Esophagus squamous epithelium (tissue), 5 donors: ENCODE results near the gene KIF22. TPM values are rescaled to one million over a fixed set of nuclear protein-coding genes. Genes with fewer than 3 reads are reported as not detected.
"Not testable (repeated sequence)": the region's sequence is repeated elsewhere in the genome, so short reads cannot be mapped to it uniquely, and the experiment has no call there.

Source experiments
- DNase-seq: peaks from one replicate; lab custom pipeline; 2025; lab: John Stamatoyannopoulos, UW
- H3K27ac ChIP-seq, 4 donors: fragments of 200-600 bp; sonication (generic); one replicate each; pipeline ENCODE4 v1.5.1; 2016 to 2019; ENCODE audit warnings: mild to moderate bottlenecking in 1 of 4
- H3K27me3 ChIP-seq, 4 donors: fragments of 200-600 bp; sonication (generic); 1 replicate in 3 of 4; 2 replicates in 1 of 4; pipeline versions ENCODE4 v1.5.1 to v1.6.0; 2017 to 2021; ENCODE audit warnings: antibody characterized with exemption in 1 of 4
- H3K36me3 ChIP-seq, 3 donors: fragments of 200-600 bp; sonication (generic); one replicate each; pipeline ENCODE4 v1.5.1; 2016 to 2019
- H3K4me1 ChIP-seq, 3 donors: fragments of 200-600 bp; sonication (generic); one replicate each; pipeline ENCODE4 v1.5.1; 2017 to 2019
- H3K4me3 ChIP-seq, 4 donors: fragments of 200-600 bp; sonication (generic); 1 replicate in 3 of 4; 2 replicates in 1 of 4; pipeline ENCODE4 v1.5.1; 2016 to 2019; ENCODE audit warnings: mild to moderate bottlenecking in 2 of 4, moderate library complexity in 1 of 4
- H3K9me3 ChIP-seq, 3 donors: fragments of 200-600 bp; sonication (generic); one replicate each; pipeline ENCODE4 v1.5.1; 2016 to 2019
- CTCF ChIP-seq, 6 experiments: fragments of 450-650 bp in 4 of 6; fragments of 200-600 bp in 2 of 6; sonication (generic) in 2 of 6; IDR thresholded peaks; one replicate each; pipeline ENCODE4 v1.5.1; 2016 to 2019; ENCODE audit warnings: antibody characterized with exemption in 6 of 6, mild to moderate bottlenecking in 4 of 6, moderate library complexity in 4 of 6
- POLR2A ChIP-seq, 4 donors: fragments of 450-650 bp; IDR thresholded peaks; one replicate each; pipeline ENCODE4 v1.6.1; 2017; ENCODE audit warnings: antibody characterized with exemption in 4 of 4, mild to moderate bottlenecking in 4 of 4, moderate library complexity in 3 of 4
- WGBS, 2 donors: methylation state at CpG; one replicate each; pipeline ENCODE4 v1.1.5; 2018; 5-methylcytosine and 5-hydroxymethylcytosine counted together
- intact Hi-C: fragments of 100-400 bp; cut with DNase I; formaldehyde crosslinking; loops from one replicate; pipeline ENCODE4 v1.15.0; 2022
- total RNA-seq, 4 donors: library from RNA; depleted of rRNA; stranded (reverse); fragments of >200 nt; gene quantifications; one replicate each; pipeline ENCODE4 v1.1.0, GENCODE V29; 2016
- donor health status: DM: yes; HTN: yes; CAD: no.

KIF22 gene
- total RNA-seq, 4 donors from 2014 or later = 31.0 to 46.3 (median 37.6) TPM

DNA sequence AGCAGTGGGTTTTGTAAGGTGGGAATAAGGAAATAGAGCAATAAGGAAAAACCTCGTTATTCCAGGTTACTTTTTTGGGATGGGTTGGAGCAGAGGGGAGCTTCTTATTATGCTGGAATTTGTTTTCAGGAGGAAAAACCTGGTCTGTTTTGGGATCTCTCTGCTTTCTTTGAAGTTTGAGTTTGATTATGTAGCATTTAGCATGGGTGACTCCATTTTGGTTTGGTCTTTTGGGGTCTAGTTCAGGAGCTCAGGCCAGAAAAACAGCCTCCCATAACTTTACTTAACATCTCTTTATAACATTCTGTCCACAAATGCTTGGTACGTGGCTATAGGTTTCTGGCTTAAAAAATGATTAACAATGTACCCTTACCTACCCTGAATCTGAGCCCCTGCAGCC, 21.0 kb upstream of the KIF22 start:
- 76 to 85% methylated on average over 2 of the region's 2 CpGs for WGBS, 2 donors
- H3K4me3 ChIP-seq = no peak overlapping the region
- TF ChIP-seq CTCF (IDR thresholded peaks at IDR 0.05) (no peak), POLR2A (IDR thresholded peaks at IDR 0.05) (no peak)
- H3K27me3 ChIP-seq = no peaks in the 10 kb centered on the region
- H3K4me1 ChIP-seq = peaks cover 0 to 4% (median 0%) of the 10 kb centered on the region in 3 donors
- DNase-seq = no peak
- intact Hi-C loops = no loop called here
- H3K27ac ChIP-seq = no peak overlapping the region
- no peaks in the 10 kb centered on the region for H3K36me3 ChIP-seq
- H3K9me3 ChIP-seq = no peaks in the 10 kb centered on the region

- intact Hi-C loops = no loop called here
- H3K36me3 ChIP-seq = no peaks in the 10 kb centered on the region
- TF ChIP-seq POLR2A (IDR thresholded peaks at IDR 0.05) (no peak), CTCF (IDR thresholded peaks at IDR 0.05) (no peak)
- DNase-seq = no peak
- H3K27ac ChIP-seq = no peak overlapping the region
- WGBS, 2 donors = 74 to 78% methylated on average over 7 of the region's 7 CpGs
- H3K27me3 ChIP-seq = no peaks in the 10 kb centered on the region
- no peak overlapping the region for H3K4me3 ChIP-seq
- H3K4me1 ChIP-seq = peaks cover 0 to 2% (median 0%) of the 10 kb centered on the region in 3 donors
- no peaks in the 10 kb centered on the region for H3K9me3 ChIP-seq
Observed at GRCh38 chr16:29770250-29770929, 20.2 kb upstream of the KIF22 start.

GRCh38 chr16:29772330-29772729, 18.2 kb upstream of the KIF22 start:
- H3K27me3 ChIP-seq, intact Hi-C loops, H3K9me3 ChIP-seq, H3K27ac ChIP-seq, DNase-seq, H3K4me1 ChIP-seq, H3K36me3 ChIP-seq, H3K4me3 ChIP-seq: not testable (repeated sequence)
- WGBS, 2 donors = 63 to 81% methylated on average over 5 to 7 of the region's 7 CpGs

GRCh38 chr16:29774730-29775129, 15.8 kb upstream of the KIF22 start:
- no peak for TF ChIP-seq CTCF (IDR thresholded peaks at IDR 0.05)
- TF ChIP-seq POLR2A (IDR thresholded peaks at IDR 0.05) = no peak
- WGBS, 2 donors = 65 to 78% methylated on average over 4 to 5 of the region's 5 CpGs
- no peaks in the 10 kb centered on the region for H3K36me3 ChIP-seq
- DNase-seq = no peak
- H3K27me3 ChIP-seq = peaks cover 0 to 12% (median 0%) of the 10 kb centered on the region in 4 donors
- no peak overlapping the region for H3K27ac ChIP-seq
- no peaks in the 10 kb centered on the region for H3K9me3 ChIP-seq
- no peak overlapping the region for H3K4me3 ChIP-seq
- intact Hi-C loops = no loop called here
- H3K4me1 ChIP-seq = no peaks in the 10 kb centered on the region

GRCh38 chr16:29775742-29776408, 14.7 kb upstream of the KIF22 start:
- Histone ChIP-seq H3K4me1 (no peaks in the 10 kb centered on the region), H3K36me3 (no peaks in the 10 kb centered on the region), H3K27ac (no peak overlapping the region), H3K9me3 (no peaks in the 10 kb centered on the region), H3K4me3 (no peak overlapping the region), H3K27me3 (peaks cover 0 to 20% (median 0%) of the 10 kb centered on the region in 4 donors)
- 60 to 66% methylated on average over 4 of the region's 4 CpGs for WGBS, 2 donors
- DNase-seq = no peak
- intact Hi-C loops = no loop called here
- TF ChIP-seq POLR2A (IDR thresholded peaks at IDR 0.05) (no peak), CTCF (IDR thresholded peaks at IDR 0.05) (no peak)
